PFSK-1 (cell line): ENCODE data around the gene KRT222.

ENCODE experiments used
- SIN3A ChIP-seq: IDR thresholded peaks from 2 replicates; pipeline ENCODE4 v1.6.1; 2012; ENCODE audit warnings: mild to moderate bottlenecking, low read length, moderate library complexity, borderline replicate concordance; ENCODE audit not compliant: insufficient read depth
- TAF1 ChIP-seq: IDR thresholded peaks from 2 replicates; pipeline ENCODE4 v1.6.1; 2012; ENCODE audit warnings: low read length, control low read depth, borderline replicate concordance; ENCODE audit not compliant: insufficient read depth
- TF ChIP-seq, protein P1 (sequence below), 2 experiments: IDR thresholded peaks; 2 replicates each; pipeline versions ENCODE4 v1.6.1 to v1.8.0; 2011 to 2012; ENCODE audit warnings: low read depth in 2 of 2, low read length in 2 of 2, control low read depth in 1 of 2, inconsistent platforms in 1 of 2, mild to moderate bottlenecking in 1 of 2, moderate library complexity in 1 of 2; ENCODE audit not compliant: insufficient read depth in 1 of 2

- TF ChIP-seq, protein P1, sequence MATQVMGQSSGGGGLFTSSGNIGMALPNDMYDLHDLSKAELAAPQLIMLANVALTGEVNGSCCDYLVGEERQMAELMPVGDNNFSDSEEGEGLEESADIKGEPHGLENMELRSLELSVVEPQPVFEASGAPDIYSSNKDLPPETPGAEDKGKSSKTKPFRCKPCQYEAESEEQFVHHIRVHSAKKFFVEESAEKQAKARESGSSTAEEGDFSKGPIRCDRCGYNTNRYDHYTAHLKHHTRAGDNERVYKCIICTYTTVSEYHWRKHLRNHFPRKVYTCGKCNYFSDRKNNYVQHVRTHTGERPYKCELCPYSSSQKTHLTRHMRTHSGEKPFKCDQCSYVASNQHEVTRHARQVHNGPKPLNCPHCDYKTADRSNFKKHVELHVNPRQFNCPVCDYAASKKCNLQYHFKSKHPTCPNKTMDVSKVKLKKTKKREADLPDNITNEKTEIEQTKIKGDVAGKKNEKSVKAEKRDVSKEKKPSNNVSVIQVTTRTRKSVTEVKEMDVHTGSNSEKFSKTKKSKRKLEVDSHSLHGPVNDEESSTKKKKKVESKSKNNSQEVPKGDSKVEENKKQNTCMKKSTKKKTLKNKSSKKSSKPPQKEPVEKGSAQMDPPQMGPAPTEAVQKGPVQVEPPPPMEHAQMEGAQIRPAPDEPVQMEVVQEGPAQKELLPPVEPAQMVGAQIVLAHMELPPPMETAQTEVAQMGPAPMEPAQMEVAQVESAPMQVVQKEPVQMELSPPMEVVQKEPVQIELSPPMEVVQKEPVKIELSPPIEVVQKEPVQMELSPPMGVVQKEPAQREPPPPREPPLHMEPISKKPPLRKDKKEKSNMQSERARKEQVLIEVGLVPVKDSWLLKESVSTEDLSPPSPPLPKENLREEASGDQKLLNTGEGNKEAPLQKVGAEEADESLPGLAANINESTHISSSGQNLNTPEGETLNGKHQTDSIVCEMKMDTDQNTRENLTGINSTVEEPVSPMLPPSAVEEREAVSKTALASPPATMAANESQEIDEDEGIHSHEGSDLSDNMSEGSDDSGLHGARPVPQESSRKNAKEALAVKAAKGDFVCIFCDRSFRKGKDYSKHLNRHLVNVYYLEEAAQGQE (IDR thresholded peaks at IDR 0.05; ENCODE audit: insufficient read depth in 1 of 2, low read depth in 2 of 2, low read length in 2 of 2) = no peak
- TF ChIP-seq SIN3A (no peak), TAF1 (no peak)
Observed at GRCh38 chr17:40679523-40679907, 14.5 kb upstream of the KRT222 start.
